HUES6 (cell line): ENCODE data around the gene RITA1.

Experiments used
- H3K27ac ChIP-seq: 2 replicates; pipeline ENCODE4 v1.7.0; 2013; ENCODE audit warnings: low read depth, mild to moderate bottlenecking, low read length, inconsistent platforms
- H3K27me3 ChIP-seq: 2 replicates; pipeline ENCODE4 v1.6.1; 2013; ENCODE audit warnings: low read length; ENCODE audit not compliant: control insufficient read depth, insufficient read depth
- H3K36me3 ChIP-seq: 2 replicates; pipeline ENCODE4 v1.6.1; 2013; ENCODE audit warnings: low read length; ENCODE audit not compliant: control insufficient read depth, insufficient read depth
- H3K4me1 ChIP-seq: 2 replicates; pipeline ENCODE4 v1.6.1; 2013; ENCODE audit warnings: low read length; ENCODE audit not compliant: control insufficient read depth, insufficient read depth
- H3K4me3 ChIP-seq: 2 replicates; pipeline ENCODE4 v1.5.1; 2013; ENCODE audit warnings: low read depth, low read length
- H3K9ac ChIP-seq: one replicate; pipeline ENCODE4 v1.6.1; 2013; ENCODE audit warnings: mild to moderate bottlenecking, low read length
- H3K9me3 ChIP-seq: 2 replicates; pipeline ENCODE4 v1.6.1; 2013; ENCODE audit warnings: low read depth, low read length; ENCODE audit not compliant: control insufficient read depth, insufficient read depth

Gene RITA1

GRCh38 chr12:113233967-113234366, 48.4 kb downstream of the RITA1 start:
- Histone ChIP-seq H3K27me3 (no peaks in the 10 kb centered on the region), H3K4me1 (peaks cover 32% of the 10 kb centered on the region), H3K27ac (no peak overlapping the region), H3K9ac (no peak overlapping the region), H3K4me3 (no peak overlapping the region), H3K36me3 (peaks cover 16% of the 10 kb centered on the region), H3K9me3 (peaks cover 7% of the 10 kb centered on the region; the same call in 1 of the 2 replicates)

- H3K4me3 ChIP-seq, result no peak overlapping the region
- peaks cover 32% of the 10 kb centered on the region for H3K4me1 ChIP-seq
- no peak overlapping the region for H3K9ac ChIP-seq
- H3K9me3 ChIP-seq, result peaks cover 7% of the 10 kb centered on the region; the same call in 1 of the 2 replicates
- no peak overlapping the region for H3K27ac ChIP-seq
- no peaks in the 10 kb centered on the region for H3K27me3 ChIP-seq
- peaks cover 19% of the 10 kb centered on the region for H3K36me3 ChIP-seq
These were observed 49.0 kb downstream of the RITA1 start for GRCh38 chr12:113234483-113234882.

- peaks cover 30% of the 10 kb centered on the region for H3K4me1 ChIP-seq
These were observed 50.5 kb downstream of the RITA1 start for GRCh38 chr12:113235976-113236375.

DNA sequence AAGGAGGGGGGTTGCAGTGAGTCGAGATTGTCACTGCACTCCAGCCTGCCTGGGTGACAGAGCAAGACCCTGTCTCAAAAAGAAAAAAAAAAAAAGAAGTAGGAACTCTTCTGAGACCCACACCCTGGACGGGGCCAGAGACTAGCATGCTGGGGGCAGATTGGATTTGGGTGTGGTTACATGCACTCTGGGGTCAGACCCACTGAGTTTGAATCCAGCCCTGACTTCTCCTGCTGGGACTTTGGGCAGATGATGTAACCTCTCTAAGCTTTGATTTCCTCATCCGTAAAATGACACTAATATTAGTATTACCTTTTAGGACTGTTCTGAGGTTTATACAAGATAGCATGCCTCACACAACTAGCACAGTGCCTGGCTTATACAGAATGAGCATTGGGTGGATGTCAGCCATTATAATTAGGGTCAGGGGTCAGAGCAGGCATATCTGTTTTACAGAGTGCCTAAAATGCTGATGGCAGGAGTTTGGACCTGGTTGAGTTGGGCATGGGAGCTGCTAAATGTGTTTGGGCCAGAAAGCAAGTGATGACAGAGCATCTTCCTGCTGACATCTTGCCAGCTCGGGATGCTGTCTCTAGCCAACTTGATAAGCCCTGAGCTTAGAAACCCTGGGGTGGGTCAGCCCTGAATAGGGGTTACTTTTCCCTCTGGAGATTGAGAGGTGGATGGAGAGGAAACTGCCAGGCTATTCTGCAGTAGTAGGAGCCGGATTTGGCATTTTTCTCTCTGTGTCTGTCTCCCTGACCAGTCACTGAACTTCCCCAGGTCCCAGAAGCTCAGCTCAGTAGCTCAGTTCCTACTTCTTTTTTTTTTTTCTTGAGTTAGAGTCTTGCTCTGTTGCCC, 51.2 kb downstream of the RITA1 start:
- peaks cover 22% of the 10 kb centered on the region for H3K4me1 ChIP-seq
- no peak overlapping the region for H3K4me3 ChIP-seq
- peaks cover 8% of the 10 kb centered on the region for H3K36me3 ChIP-seq
- no peaks in the 10 kb centered on the region for H3K27me3 ChIP-seq
- H3K9ac ChIP-seq, result no peak overlapping the region
- H3K9me3 ChIP-seq, result no peaks in the 10 kb centered on the region
- H3K27ac ChIP-seq, result no peak overlapping the region

More at GRCh38 chr12:113235976-113236375, 50.5 kb downstream of the RITA1 start:
- Histone ChIP-seq H3K9me3 (peaks cover 3% of the 10 kb centered on the region; the same call in 1 of the 2 replicates), H3K27ac (no peak overlapping the region), H3K9ac (no peak overlapping the region), H3K27me3 (no peaks in the 10 kb centered on the region), H3K4me3 (no peak overlapping the region), H3K36me3 (peaks cover 12% of the 10 kb centered on the region)

- Histone ChIP-seq H3K27ac (no peak overlapping the region), H3K36me3 (peaks cover 3% of the 10 kb centered on the region), H3K4me1 (peaks cover 13% of the 10 kb centered on the region), H3K9me3 (no peaks in the 10 kb centered on the region), H3K9ac (no peak overlapping the region), H3K4me3 (no peak overlapping the region), H3K27me3 (no peaks in the 10 kb centered on the region)
These were observed 52.2 kb downstream of the RITA1 start for GRCh38 chr12:113237748-113238147.

DNA sequence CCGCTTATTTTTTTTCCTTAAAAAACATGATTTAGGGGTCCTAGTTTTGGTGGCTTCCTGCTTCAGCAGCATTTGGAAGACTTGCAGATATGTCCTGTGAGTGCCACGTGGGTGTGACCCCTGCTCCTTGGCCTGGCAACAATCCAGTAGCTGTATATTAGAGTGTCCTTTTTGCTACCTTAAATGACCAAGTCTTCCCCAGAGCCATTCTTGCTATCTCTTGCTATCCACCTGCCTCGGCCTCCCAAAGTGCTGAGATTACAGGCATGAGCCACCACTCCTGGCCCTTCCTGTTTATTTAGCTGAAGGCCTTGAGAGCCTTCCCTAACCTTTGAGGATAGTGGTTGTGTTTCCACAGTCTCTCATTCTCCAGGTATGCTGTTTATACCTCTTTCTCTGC, 52.8 kb downstream of the RITA1 start:
- Histone ChIP-seq H3K9ac (no peak overlapping the region), H3K27ac (no peak overlapping the region), H3K27me3 (no peaks in the 10 kb centered on the region), H3K4me1 (peaks cover 7% of the 10 kb centered on the region), H3K36me3 (peaks cover 3% of the 10 kb centered on the region), H3K4me3 (no peak overlapping the region), H3K9me3 (no peaks in the 10 kb centered on the region)

- no peak overlapping the region for H3K9ac ChIP-seq
- peaks cover 3% of the 10 kb centered on the region for H3K36me3 ChIP-seq
- H3K27me3 ChIP-seq, result no peaks in the 10 kb centered on the region
- no peak overlapping the region for H3K27ac ChIP-seq
- peaks cover 4% of the 10 kb centered on the region; the same call in 1 of the 2 replicates for H3K4me1 ChIP-seq
- H3K9me3 ChIP-seq, result no peaks in the 10 kb centered on the region
- H3K4me3 ChIP-seq, result no peak overlapping the region
These were observed 53.8 kb downstream of the RITA1 start for GRCh38 chr12:113239288-113239771.

GRCh38 chr12:113239811-113240331, 54.4 kb downstream of the RITA1 start:
- H3K27me3 ChIP-seq, result no peaks in the 10 kb centered on the region
- no peak overlapping the region for H3K9ac ChIP-seq
- H3K4me3 ChIP-seq, result no peak overlapping the region
- peaks cover 3% of the 10 kb centered on the region for H3K36me3 ChIP-seq
- peaks cover 10% of the 10 kb centered on the region; the same call in 1 of the 2 replicates for H3K4me1 ChIP-seq
- H3K9me3 ChIP-seq, result no peaks in the 10 kb centered on the region
- no peak overlapping the region for H3K27ac ChIP-seq

GRCh38 chr12:113240395-113240794, 54.9 kb downstream of the RITA1 start:
- Histone ChIP-seq H3K36me3 (peaks cover 3% of the 10 kb centered on the region), H3K4me1 (peaks cover 11% of the 10 kb centered on the region; the same call in 1 of the 2 replicates), H3K9ac (no peak overlapping the region), H3K27ac (no peak overlapping the region), H3K27me3 (no peaks in the 10 kb centered on the region), H3K9me3 (no peaks in the 10 kb centered on the region), H3K4me3 (no peak overlapping the region)

- no peak overlapping the region for H3K27ac ChIP-seq
- peaks cover 3% of the 10 kb centered on the region; the same call in 1 of the 2 replicates for H3K36me3 ChIP-seq
- H3K9me3 ChIP-seq, result no peaks in the 10 kb centered on the region
- no peaks in the 10 kb centered on the region for H3K27me3 ChIP-seq
- H3K4me1 ChIP-seq, result peaks cover 21% of the 10 kb centered on the region
- H3K4me3 ChIP-seq, result no peak overlapping the region
- H3K9ac ChIP-seq, result no peak overlapping the region
These were observed 55.9 kb downstream of the RITA1 start for GRCh38 chr12:113241191-113242025.
